ENCODE data around the gene TMEM219.

GRCh38 chr16:30002614-30003346, 40.9 kb downstream of the TMEM219 start:
- no peak for TF ChIP-seq POLR2AphosphoS5 (IDR thresholded peaks at IDR 0.05; ENCODE audit: low read depth, low read length)
- TF ChIP-seq CTCF (IDR thresholded peaks at IDR 0.05): no peak
- TF ChIP-seq RAD21 (IDR thresholded peaks at IDR 0.05; ENCODE audit: low read length): no peak
- no peak for TF ChIP-seq PBX3 (IDR thresholded peaks at IDR 0.05)
- no peak for TF ChIP-seq JUND (IDR thresholded peaks at IDR 0.05)
- no peak for TF ChIP-seq IRF3 (IDR thresholded peaks at IDR 0.05; ENCODE audit: low read depth, low read length)
- no peak for TF ChIP-seq SIN3A (IDR thresholded peaks at IDR 0.05; ENCODE audit: borderline replicate concordance, low read depth, low read length)
- TF ChIP-seq GABPA (IDR thresholded peaks at IDR 0.05; ENCODE audit: low read depth): no peak
- no peak for TF ChIP-seq MAX (IDR thresholded peaks at IDR 0.05; ENCODE audit: low read depth)
- no peak for TF ChIP-seq RFX5 (IDR thresholded peaks at IDR 0.05; ENCODE audit: low read length)
- no peak for TF ChIP-seq ELF1 (IDR thresholded peaks at IDR 0.05)

All from SK-N-SH (cell line).